SHP77 treated with DMSO at 0.1 percent for 48 hours (cell line): ENCODE measurements around the gene RDM1.

Source experiments
- DNase-seq: peaks from one replicate; lab custom pipeline; 2025; lab: John Stamatoyannopoulos, UW

Gene RDM1

GRCh38 chr17:35870906-35871819, 59.4 kb downstream of the RDM1 start:
- no peak for DNase-seq

DNA sequence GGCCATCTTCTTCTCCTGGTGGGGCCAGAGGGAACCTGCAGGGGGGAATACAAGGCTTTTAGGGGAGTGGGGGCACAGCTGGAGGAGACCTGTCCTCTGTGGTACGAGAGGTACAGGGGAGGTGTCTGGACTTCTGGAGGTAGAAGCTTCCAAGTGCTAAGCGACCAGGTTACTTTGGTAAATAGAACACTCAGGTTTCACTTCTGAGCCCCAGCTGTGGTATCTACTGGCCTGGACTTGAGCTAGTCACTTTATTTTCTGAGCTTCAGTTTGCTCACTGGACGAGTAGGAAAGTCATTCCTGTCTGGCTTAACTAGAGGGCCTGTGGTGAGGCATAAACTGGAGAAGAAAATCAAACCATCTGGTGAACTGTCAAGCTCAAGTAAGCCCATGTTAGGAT, 61.8 kb downstream of the RDM1 start, which contains the start of gene HEATR9:
HEATR9 (minus strand) TSS at position 155 of the 400 bp plus-strand sequence; CDS start at position 6, 149 bp downstream.
- no peak for DNase-seq
